ENCODE measurements around the gene URM1. TPM values are rescaled to one million over a fixed set of nuclear protein-coding genes. Genes with fewer than 3 reads are reported as not detected.

The URM1 gene
- polyA plus RNA-seq, 12 donors: 41.1 to 68.5 (median 59.9) TPM; not detected in 1

GRCh38 chr9:128383007-128383753 is 12.0 kb downstream of the URM1 start:
- no peak for DNase-seq

- no peak for DNase-seq
Measured at GRCh38 chr9:128383791-128384190, 12.6 kb downstream of the URM1 start.

- DNase-seq: no peak
Measured at GRCh38 chr9:128384801-128385495, 13.8 kb downstream of the URM1 start.

GRCh38 chr9:128385496-128386460 is 14.6 kb downstream of the URM1 start:
- no peak for DNase-seq

DNA sequence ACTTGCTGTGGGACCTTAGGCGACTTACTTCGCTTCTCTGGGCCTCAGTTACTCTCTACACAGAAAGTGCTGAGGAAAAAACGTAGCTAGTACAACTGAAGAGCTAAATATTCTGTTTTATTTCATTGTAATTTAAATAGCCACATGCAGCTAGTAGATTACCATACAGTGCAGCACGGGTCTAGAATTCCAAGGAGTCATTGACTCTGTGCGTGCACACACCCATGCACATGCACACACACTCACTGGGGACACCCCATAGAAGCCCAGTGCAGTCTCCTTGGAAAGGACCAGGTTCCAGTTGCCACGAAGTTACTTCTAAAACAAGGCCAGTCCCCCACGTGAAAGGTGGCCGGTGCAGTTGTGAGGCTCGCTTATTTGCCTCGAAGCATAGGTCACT is 17.0 kb downstream of the URM1 start:
- no peak for DNase-seq

- no peak for DNase-seq
Measured at GRCh38 chr9:128389395-128390149, 18.4 kb downstream of the URM1 start.

DNA sequence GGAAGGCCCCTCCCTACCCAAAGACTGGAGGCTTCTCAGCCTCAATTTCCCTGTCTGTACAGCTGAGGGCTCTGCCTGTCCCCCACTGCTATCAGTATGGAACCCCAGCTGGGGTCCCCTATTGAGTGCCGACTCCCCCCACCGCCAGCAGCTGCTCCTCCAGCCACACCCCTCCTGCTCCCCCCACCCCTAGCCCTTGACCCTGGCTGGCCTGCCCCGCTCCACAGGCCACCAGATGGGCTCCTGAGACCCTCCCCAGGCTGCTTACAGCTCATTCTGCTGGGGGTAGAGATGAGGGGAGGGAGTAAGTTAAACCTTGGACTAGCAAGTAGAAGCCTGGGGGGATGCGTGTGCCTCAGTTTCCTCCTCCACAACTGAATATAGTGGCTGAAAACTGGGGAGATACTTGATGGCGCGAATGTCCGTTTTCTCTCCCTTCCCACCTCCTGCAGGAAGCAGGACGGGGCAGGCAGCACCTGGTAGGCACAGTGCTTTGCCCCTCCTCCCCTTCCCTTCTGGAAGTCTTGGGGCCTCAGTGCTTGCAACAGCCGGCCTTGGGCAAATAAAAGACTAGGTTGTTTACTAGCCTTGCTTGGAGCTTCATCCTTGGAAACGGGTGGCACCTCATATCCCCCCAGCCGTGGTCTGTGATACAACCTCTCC is 19.1 kb downstream of the URM1 start:
- DNase-seq: no peak

DNA sequence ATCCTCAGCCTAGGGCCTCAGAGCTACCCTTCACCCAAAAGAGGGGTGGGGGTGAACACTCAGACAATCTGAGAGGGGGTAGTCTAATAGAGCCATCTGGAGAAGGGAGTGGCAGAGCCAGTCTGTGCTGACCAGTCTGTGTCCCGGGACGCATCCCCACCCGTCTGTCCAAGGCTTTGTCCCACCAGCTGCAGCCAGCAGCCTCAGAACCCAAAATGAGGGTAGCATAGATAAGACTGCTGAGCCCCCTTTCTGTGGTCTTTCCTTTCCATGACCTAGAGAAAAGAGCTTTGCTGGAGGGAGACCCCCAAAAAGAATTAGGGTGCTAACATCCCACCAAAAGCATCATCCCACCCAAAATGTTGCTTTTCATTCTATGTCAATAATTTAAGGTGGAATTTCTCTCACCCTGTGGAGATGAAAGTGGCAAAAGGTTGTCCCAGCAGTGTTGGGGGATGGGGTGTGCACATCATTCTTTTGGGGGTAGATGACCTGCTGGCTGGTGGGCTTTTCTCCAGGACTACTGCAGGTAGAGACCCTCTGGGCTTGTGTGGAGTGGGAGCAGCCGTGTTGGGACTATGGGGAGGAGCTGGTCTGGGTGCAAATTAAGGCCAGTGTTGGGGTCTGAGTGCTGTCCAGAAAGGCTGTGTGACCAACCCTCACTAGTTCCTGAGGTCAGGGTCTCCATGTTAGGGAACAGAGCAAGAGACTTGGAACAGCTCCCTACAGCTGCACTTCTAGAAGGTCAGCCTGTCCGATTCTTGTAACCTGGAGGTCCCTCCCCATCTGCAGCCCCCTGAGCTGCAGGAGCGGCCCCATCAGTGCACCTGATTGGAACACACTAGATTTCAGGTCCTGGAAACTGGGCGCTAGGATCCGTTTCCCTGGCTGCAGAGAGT is 19.9 kb downstream of the URM1 start:
- DNase-seq: no peak

- DNase-seq: no peak
Measured at GRCh38 chr9:128391956-128392301, 20.8 kb downstream of the URM1 start.

GRCh38 chr9:128392302-128393144 is 21.3 kb downstream of the URM1 start:
- no peak for DNase-seq

GRCh38 chr9:128393145-128393775 is 22.1 kb downstream of the URM1 start:
- DNase-seq: no peak

DNA sequence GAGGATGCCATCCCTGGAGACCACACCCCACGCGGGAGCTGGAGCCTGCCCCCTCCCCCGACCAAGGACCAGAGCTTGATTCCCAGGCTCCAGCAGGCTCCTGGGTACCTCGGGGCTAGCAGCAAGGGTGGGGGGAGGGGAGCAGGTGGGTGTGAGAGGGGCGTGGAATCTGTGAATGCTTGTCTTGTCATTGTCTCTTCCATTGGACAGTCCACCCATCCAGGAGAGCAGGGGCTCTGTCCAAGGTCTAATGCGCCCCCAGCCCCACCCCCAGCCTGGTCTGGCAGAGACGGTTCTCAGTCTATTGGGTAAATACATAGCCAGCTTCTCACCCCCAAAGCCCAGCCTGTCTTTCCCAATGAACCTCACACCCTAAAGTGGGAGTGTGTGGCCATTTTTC is 22.8 kb downstream of the URM1 start:
- no peak for DNase-seq

GRCh38 chr9:128394379-128395168 is 23.4 kb downstream of the URM1 start:
- DNase-seq: no peak

- no peak for DNase-seq
Measured at GRCh38 chr9:128396970-128397613, 25.9 kb downstream of the URM1 start.

DNA sequence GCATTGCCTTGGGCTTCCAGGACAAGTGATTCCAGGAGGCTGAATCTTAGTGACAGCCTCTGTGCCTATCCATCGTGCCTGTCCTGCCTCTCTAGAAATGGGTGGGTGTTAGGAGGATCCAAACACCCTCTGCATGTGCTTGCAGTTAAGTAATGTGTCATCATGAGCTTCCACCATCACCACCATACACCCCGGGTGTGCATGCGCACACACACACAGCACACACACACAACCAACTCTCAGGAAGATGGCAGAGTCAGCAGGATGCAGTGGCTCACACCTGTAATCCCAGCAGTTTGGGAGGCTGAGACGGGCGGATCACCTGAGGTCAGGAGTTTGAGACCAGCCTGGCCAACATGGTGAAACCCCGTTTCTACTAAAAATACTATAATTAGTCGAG is 26.7 kb downstream of the URM1 start:
- no peak for DNase-seq

- no peak for DNase-seq
Measured at GRCh38 chr9:128399861-128400260, 28.7 kb downstream of the URM1 start.

- no peak for DNase-seq
Measured at GRCh38 chr9:128404560-128404959, 33.4 kb downstream of the URM1 start.

Data from muscle of arm (tissue), 12 donors.